HG02870 (cell line): ENCODE measurements around the gene PPP1CA.

Experiments
- ATAC-seq: cut with Tn5 transposase; IDR thresholded peaks from one replicate; pipeline ENCODE4 v1.9.1; 2021; ENCODE audit warnings: mild to moderate bottlenecking, moderate library complexity; ENCODE audit not compliant: unreplicated experiment

PPP1CA gene

GRCh38 chr11:67353317-67354074 lies 48.2 kb downstream of the PPP1CA start, which contains the start of gene POLD4:
Gene POLD4 (minus strand): TSS chr11:67353546. CDS start chr11:67353399, 147 bp downstream.
- peak; percentile 77 for ATAC-seq

- ATAC-seq: no peak
Measured at GRCh38 chr11:67352546-67353316, 48.9 kb downstream of the PPP1CA start.

- no peak for ATAC-seq
Measured at GRCh38 chr11:67351275-67352005, 50.2 kb downstream of the PPP1CA start.

- ATAC-seq: no peak
Measured at GRCh38 chr11:67349928-67350465, 51.7 kb downstream of the PPP1CA start.

GRCh38 chr11:67349457-67349856 lies 52.2 kb downstream of the PPP1CA start:
- no peak for ATAC-seq

- no peak for ATAC-seq
Measured at GRCh38 chr11:67349036-67349435, 52.6 kb downstream of the PPP1CA start.
